PFSK-1 (cell line): ENCODE results near the gene FBXO21.

Source experiments
- POLR2AphosphoS5 ChIP-seq: IDR thresholded peaks from 2 replicates; pipeline ENCODE4 v1.6.1; 2012; ENCODE audit warnings: low read depth, mild to moderate bottlenecking, control low read depth, low read length, moderate library complexity
- TAF1 ChIP-seq: IDR thresholded peaks from 2 replicates; pipeline ENCODE4 v1.6.1; 2012; ENCODE audit warnings: low read length, control low read depth, borderline replicate concordance; ENCODE audit not compliant: insufficient read depth

DNA sequence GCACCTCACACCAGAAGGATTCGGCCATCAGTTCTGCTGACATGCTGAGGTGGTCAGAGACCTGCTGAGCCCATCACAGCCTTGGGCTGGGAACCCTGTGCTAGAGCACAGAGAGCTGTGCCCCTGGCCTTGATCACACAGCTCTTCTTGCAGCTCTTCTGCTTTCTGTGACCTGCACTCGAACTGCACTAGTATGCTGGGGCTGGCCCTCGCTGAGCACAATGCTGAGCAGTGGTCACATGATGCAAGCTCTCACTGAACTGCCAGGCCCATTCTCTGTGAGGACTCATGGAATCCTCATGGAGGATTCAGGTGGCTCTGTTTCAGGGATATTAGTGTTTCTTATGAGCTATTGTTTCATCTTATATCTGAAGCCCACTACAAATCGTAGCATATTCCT, 22.5 kb downstream of the FBXO21 start:
- TF ChIP-seq POLR2AphosphoS5 (no peak), TAF1 (no peak)
